IPS DF 19.7 (cell line): ENCODE results near the gene KTN1.

ENCODE experiments used
- DNase-seq: peaks from one replicate; pipeline ENCODE4 v3.0.0-alpha.2; 2013; ENCODE audit warnings: low read depth, low spot score

Gene KTN1

DNA sequence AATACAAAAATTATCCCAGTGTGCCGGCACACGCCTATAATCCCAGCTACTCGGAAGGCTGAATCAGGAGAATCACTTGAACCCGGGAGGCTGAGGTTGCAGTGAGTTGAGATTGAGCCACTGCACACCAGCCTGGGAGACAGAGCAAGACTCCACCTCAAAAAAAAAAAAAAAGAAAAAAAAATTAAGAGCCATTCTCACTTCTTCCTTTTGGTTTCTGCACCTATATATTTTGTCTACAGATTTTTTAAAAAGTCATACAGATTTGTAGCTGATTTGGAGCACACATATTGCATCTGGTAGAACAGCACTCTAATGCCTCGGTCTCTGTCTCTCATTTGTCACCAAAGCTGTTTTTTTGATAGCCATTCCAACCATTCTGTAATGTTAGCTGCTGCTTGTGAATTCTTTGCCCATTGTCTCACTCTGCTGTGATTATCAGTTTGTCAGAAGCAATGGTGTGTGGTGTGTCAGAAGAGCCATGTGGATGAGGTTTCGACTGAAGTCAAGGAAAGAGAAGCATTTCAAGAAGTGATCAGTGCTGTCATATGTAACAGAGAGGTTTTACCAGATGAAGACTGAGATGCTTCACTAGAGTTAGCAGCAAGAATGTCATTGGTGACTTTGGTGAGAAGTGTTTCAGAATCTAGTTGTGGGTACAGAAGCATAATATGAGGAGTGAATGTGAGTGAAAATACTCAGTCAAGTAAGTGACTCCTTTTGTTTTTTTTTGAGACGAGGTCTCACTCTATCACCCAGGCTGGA lies 8.7 kb upstream of the KTN1 start:
- DNase-seq = no peak

DNA sequence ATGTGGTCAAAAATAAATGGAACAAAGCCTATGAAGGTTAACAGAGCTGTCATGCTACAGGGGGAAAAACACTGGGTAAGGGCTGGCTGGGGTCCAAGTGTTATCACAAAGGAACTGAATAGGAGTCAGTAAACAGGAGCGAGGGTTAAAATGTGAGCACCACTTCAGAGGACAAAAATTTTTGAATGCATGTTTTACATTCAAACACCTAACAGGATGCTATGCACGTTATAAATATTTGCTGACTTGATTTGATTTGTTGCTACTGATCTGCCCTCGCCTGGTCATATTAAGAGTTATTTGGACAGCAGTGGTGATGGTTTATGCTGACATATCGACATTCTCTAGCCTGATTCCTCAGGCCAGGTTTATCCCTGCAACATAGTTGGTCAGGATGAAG lies 7.4 kb upstream of the KTN1 start:
- no peak for DNase-seq

DNA sequence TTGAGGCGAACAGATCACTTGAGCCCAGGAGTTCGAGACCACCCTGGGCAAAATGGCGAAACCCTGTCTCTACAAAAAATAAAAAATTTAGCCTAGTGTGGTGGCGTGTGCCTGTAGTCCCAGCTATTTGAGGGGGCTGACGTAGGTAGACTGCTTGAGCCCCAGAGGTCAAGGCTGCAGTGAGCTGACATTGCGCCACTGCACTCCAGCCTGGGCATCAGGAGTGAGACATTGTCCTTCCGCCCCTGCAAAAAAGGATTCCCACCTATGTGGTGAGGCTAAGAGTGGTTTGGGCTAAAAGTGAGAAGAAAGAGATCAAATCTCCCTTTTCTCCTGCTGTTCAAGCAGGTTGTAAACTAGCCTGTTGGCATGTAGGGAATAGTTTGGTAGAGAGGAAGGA lies 5.0 kb upstream of the KTN1 start:
- no peak for DNase-seq

- no peak for DNase-seq
Measured at GRCh38 chr14:55577229-55577628, 2.8 kb upstream of the KTN1 start.

GRCh38 chr14:55578511-55578910 lies 1.5 kb upstream of the KTN1 start:
- DNase-seq = no peak

DNA sequence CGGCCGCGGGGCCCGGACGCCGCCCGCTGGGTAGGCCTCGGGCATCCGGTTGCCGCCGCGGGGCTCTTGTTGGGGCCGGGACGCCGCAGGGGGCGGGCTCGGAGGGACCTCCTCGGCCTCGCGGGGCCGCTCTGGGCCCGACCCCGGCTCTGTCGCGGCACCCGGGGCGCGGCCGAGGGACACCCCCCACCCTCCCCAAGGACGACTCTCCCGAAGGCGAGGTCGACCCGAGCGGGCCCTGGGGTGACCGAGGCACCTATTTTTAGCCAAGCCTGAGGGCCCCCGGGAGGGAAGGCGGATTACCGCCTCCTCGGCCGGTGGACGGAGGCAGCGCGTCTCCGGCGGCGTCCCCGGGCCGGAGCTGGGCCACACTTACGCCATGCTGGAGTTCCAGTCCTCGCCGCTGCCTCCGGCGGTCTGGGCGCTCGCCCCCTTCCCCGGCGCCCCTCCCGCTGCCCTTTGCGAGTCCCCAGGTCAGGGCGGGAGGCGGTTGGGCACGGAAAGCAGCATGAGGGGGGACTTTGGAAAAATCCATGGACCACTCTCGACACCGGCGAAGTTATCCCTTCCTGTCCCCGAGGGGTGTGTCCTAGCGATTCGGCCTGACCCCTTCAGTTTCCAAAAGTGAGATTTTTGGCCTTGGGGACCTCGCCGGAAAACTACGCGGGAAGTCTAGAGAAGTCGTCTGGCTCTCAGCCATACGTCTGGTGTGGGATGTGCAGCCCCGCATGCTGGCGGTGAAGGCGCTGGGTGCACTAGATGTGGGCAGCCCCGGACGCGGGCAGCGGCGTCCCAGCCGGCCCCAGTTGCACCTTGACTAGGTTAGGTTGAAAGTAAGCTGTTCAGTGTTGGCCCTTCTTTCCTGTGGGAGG lies 699 bp downstream of the KTN1 start:
- DNase-seq = no peak

- no peak for DNase-seq
Measured at GRCh38 chr14:55581342-55581771, 1.4 kb downstream of the KTN1 start.

DNA sequence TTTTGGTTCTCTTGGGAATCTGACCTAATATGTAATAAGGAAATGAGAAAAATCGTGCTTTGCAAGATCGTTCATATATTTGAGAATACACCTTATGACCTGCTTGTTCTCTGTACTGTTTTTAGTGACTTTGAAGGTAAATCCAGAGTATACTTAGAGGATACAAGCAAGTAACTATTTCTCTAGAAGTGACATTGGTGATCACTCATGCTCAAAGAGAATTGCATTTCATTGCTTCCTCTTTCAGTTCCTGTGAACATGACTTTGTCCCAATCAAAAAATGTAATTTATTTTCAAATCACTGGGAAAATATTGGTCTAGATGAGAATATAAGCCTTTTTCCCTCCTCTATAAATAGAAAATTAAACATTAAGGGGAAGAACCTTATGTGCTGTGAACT lies 2.7 kb downstream of the KTN1 start:
- no peak for DNase-seq

GRCh38 chr14:55583942-55584468 lies 4.0 kb downstream of the KTN1 start:
- no peak for DNase-seq

DNA sequence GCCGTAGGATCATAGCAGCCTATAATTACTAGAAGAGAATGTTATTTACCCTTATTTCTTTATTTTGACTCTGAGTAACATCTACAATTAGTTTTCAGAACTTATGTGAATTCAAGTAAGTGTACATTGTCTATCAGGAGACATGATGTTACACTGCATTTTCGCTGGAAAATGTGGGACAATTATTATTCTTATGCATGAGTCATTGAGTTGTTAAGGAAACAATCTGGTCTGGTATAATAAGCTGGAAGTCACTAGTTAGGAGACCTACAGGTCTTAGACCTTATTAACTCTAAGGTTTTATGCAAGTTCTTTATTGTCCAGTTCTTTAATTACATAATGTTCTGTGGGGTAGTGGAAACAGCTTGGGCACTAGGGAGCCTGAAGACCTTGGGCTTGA lies 5.8 kb downstream of the KTN1 start:
- DNase-seq = no peak

- DNase-seq = no peak
Measured at GRCh38 chr14:55586411-55586810, 6.4 kb downstream of the KTN1 start.

- no peak for DNase-seq
Measured at GRCh38 chr14:55587847-55588246, 7.8 kb downstream of the KTN1 start.

DNA sequence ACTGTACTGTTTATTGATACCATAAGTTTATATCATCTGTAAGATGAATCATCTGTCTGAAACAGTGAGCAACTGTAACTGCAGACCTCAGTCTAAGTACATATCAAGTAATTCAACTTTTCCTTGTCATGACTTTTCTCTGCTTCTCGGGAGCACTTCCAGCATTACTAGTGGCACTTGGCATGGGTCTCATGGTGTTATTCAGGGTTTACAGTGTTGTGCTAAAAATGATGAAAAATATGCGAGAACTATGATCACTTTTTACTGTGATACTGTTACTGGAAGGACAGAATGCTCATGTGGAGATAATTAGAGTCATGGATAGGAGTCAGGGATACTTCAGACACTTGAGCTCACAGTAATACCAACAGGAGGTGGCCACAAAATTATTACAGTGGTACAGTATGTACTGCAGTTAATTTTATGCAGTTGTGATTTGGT lies 8.3 kb downstream of the KTN1 start:
- DNase-seq = no peak

DNA sequence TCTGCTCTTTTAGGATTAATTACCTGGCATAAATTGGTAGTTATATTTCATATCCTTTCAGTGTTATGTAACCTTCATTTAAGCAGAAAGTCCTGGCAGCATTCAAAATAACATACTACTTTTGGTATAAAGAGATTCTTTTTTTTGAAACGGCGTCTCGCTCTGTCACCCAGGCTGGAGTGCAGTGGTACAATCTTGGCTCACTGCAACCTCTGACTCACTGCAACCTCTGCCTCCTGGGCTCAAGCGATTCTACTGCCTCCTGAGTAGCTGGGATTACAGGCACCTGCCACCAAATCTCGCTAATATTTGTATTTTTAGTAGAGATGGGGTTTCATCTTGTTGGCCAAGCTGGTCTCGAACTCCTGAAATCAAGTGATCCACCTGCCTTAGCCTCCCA lies 9.2 kb downstream of the KTN1 start:
- DNase-seq = no peak

DNA sequence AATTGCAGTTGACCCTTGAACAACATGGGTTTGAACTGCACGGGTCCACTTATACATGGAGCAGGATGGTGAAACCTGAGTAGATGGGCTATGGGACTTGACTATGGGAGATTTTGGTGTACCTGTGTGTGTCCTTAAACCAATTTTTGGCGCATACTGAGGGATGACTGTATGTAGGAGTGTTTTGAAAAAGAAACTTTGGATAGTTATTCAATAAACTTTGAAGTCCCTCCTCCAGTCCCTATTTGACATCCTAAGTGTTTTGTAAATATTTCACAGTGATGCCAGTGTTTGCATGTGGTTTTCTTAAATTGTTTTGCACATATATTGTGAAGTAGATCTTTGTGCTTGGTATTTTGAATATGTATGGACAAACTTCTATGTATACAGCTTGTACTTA lies 12.4 kb downstream of the KTN1 start:
- no peak for DNase-seq

GRCh38 chr14:55593698-55594097 lies 13.7 kb downstream of the KTN1 start:
- DNase-seq = no peak

GRCh38 chr14:55599250-55599879 lies 19.4 kb downstream of the KTN1 start:
- DNase-seq = no peak

- no peak for DNase-seq
Measured at GRCh38 chr14:55600784-55601561, 21.0 kb downstream of the KTN1 start.

DNA sequence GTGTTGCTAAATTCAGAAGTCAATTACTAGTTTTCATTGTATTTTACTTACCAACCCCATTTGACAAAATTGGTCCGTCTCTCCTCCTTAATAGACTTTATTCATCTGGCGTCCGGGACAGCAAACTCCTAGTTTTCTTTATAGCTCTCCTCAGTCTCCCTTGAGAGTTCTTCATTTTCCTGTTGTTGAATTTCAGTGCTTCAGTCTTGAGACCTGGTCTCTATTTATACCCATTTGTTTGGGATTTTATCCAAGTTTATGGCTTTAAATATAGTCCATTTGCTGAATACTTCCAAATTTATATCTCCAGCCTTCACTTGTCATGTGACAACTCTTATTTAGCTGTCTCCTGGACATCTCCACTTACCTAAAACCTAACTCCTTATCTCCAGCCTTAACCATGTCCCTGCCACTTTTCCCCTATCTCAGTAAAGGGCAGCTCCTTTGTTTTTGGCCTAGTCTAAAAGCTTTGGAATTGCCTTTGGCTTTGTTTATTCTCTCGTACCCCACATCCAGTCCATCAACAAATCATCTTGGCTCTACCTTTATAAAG lies 23.5 kb downstream of the KTN1 start:
- DNase-seq = no peak

DNA sequence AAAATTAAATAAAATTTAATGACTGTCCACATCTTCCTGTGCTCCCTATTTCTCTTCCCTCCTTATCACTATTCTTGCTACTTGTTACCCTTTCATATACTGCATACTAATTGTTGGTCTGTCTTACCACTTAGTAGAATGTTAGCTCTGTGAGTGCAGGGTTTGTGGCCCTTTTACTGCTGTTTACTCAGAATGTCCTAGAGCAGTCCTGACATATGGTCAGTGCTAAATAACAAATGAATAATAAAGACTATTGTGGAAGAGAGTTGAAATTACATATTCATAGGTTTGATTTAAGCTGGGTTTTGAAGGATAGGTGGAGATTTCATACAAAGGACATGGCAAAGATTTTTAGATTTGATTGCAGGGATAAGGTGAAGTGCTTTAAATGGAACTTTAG lies 24.5 kb downstream of the KTN1 start:
- DNase-seq = no peak

DNA sequence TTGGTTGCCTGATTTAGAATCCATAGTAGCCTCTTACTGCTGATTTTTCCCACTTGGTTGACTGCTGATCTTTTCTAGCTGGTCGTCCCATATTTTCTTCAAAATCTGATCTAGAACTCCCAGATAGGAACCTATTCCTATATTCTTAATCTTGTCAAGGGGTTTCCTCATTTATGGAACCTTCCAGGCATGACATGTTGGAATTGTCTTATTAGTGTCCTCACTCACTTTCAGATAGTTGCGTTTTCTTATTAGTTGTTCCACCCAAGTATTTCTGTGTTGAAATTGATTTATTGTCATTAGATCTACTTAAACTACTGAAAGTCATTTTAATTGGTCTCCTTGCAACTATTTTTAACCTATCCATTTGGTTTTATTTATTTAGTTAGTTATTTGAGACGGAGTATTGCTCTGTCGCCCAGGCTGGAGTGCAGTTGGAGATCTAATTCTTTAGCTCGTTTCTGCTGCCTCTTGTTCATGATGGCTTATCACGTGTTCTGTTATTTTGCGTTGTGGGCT lies 25.0 kb downstream of the KTN1 start:
- no peak for DNase-seq
